ENCODE measurements around the gene ADCY9.

ADCY9 gene

GRCh38 chr16:4089251-4089810, 26.9 kb downstream of the ADCY9 start:
- FAIRE-seq, result no peak
- TF ChIP-seq POLR2AphosphoS5 (IDR thresholded peaks at IDR 0.05; ENCODE audit: low read depth, low read length), result no peak
- TF ChIP-seq SPI1 (IDR thresholded peaks at IDR 0.05; ENCODE audit: low read depth, low read length), result no peak
- no peak for TF ChIP-seq PAX5 (IDR thresholded peaks at IDR 0.05; ENCODE audit: insufficient read depth, low read length, severe bottlenecking)
- no peak for TF ChIP-seq POLR2A (IDR thresholded peaks at IDR 0.05; ENCODE audit: low read depth, low read length)
- TF ChIP-seq POU2F2 (IDR thresholded peaks at IDR 0.05; ENCODE audit: low read depth, low read length), result no peak
- TF ChIP-seq TAF1 (IDR thresholded peaks at IDR 0.05; ENCODE audit: low read depth, low read length), result no peak

GRCh38 chr16:4087990-4088577, 28.2 kb downstream of the ADCY9 start:
- TF ChIP-seq TAF1 (IDR thresholded peaks at IDR 0.05; ENCODE audit: low read depth, low read length) (no peak), PAX5 (IDR thresholded peaks at IDR 0.05; ENCODE audit: insufficient read depth, low read length, severe bottlenecking) (no peak), POLR2A (IDR thresholded peaks at IDR 0.05; ENCODE audit: low read depth, low read length) (no peak), SPI1 (IDR thresholded peaks at IDR 0.05; ENCODE audit: low read depth, low read length) (no peak)
- DNase-seq (ENCODE audit: insufficient read length, low spot score) (no peak), FAIRE-seq (no peak)

More at GRCh38 chr16:4089251-4089810, 26.9 kb downstream of the ADCY9 start:
- no peak for DNase-seq (ENCODE audit: insufficient read length, low spot score)

GRCh38 chr16:4087099-4087885, 28.9 kb downstream of the ADCY9 start:
- DNase-seq (ENCODE audit: insufficient read length, low spot score) (no peak), FAIRE-seq (no peak)
- TF ChIP-seq POU2F2 (IDR thresholded peaks at IDR 0.05; ENCODE audit: low read depth, low read length) (no peak), POLR2AphosphoS5 (IDR thresholded peaks at IDR 0.05; ENCODE audit: low read depth, low read length) (no peak), PAX5 (IDR thresholded peaks at IDR 0.05; ENCODE audit: insufficient read depth, low read length, severe bottlenecking) (no peak), TAF1 (IDR thresholded peaks at IDR 0.05; ENCODE audit: low read depth, low read length) (no peak), SPI1 (IDR thresholded peaks at IDR 0.05; ENCODE audit: low read depth, low read length) (no peak), POLR2A (IDR thresholded peaks at IDR 0.05; ENCODE audit: low read depth, low read length) (no peak)

- FAIRE-seq (no peak), DNase-seq (ENCODE audit: insufficient read length, low spot score) (no peak)
- no peak for TF ChIP-seq POLR2A (IDR thresholded peaks at IDR 0.05; ENCODE audit: low read depth, low read length)
- TF ChIP-seq PAX5 (IDR thresholded peaks at IDR 0.05; ENCODE audit: insufficient read depth, low read length, severe bottlenecking), result no peak
- TF ChIP-seq TAF1 (IDR thresholded peaks at IDR 0.05; ENCODE audit: low read depth, low read length), result no peak
- TF ChIP-seq SPI1 (IDR thresholded peaks at IDR 0.05; ENCODE audit: low read depth, low read length), result no peak
- TF ChIP-seq POU2F2 (IDR thresholded peaks at IDR 0.05; ENCODE audit: low read depth, low read length), result no peak
- no peak for TF ChIP-seq POLR2AphosphoS5 (IDR thresholded peaks at IDR 0.05; ENCODE audit: low read depth, low read length)
Measured at GRCh38 chr16:4086153-4086552, 30.1 kb downstream of the ADCY9 start.

- FAIRE-seq (no peak), DNase-seq (ENCODE audit: insufficient read length, low spot score) (no peak)
- no peak for TF ChIP-seq TAF1 (IDR thresholded peaks at IDR 0.05; ENCODE audit: low read depth, low read length)
- no peak for TF ChIP-seq POLR2A (IDR thresholded peaks at IDR 0.05; ENCODE audit: low read depth, low read length)
- no peak for TF ChIP-seq SPI1 (IDR thresholded peaks at IDR 0.05; ENCODE audit: low read depth, low read length)
- no peak for TF ChIP-seq POLR2AphosphoS5 (IDR thresholded peaks at IDR 0.05; ENCODE audit: low read depth, low read length)
- no peak for TF ChIP-seq PAX5 (IDR thresholded peaks at IDR 0.05; ENCODE audit: insufficient read depth, low read length, severe bottlenecking)
- no peak for TF ChIP-seq POU2F2 (IDR thresholded peaks at IDR 0.05; ENCODE audit: low read depth, low read length)
Measured at GRCh38 chr16:4085405-4085970, 30.8 kb downstream of the ADCY9 start.

GRCh38 chr16:4083347-4083870, 32.8 kb downstream of the ADCY9 start:
- no peak for FAIRE-seq
- TF ChIP-seq POU2F2 (IDR thresholded peaks at IDR 0.05; ENCODE audit: low read depth, low read length), result no peak
- no peak for TF ChIP-seq POLR2A (IDR thresholded peaks at IDR 0.05; ENCODE audit: low read depth, low read length)
- no peak for TF ChIP-seq TAF1 (IDR thresholded peaks at IDR 0.05; ENCODE audit: low read depth, low read length)
- no peak for TF ChIP-seq PAX5 (IDR thresholded peaks at IDR 0.05; ENCODE audit: insufficient read depth, low read length, severe bottlenecking)
- no peak for TF ChIP-seq POLR2AphosphoS5 (IDR thresholded peaks at IDR 0.05; ENCODE audit: low read depth, low read length)
- no peak for DNase-seq (ENCODE audit: insufficient read length, low spot score)

GRCh38 chr16:4082474-4083044, 33.7 kb downstream of the ADCY9 start:
- no peak for TF ChIP-seq TAF1 (IDR thresholded peaks at IDR 0.05; ENCODE audit: low read depth, low read length)
- FAIRE-seq, result no peak
- no peak for DNase-seq (ENCODE audit: insufficient read length, low spot score)

GRCh38 chr16:4081521-4082021, 34.7 kb downstream of the ADCY9 start:
- FAIRE-seq (no peak), DNase-seq (ENCODE audit: insufficient read length, low spot score) (no peak)
- TF ChIP-seq PAX5 (IDR thresholded peaks at IDR 0.05; ENCODE audit: insufficient read depth, low read length, severe bottlenecking), result no peak
- TF ChIP-seq POLR2AphosphoS5 (IDR thresholded peaks at IDR 0.05; ENCODE audit: low read depth, low read length), result no peak
- no peak for TF ChIP-seq POU2F2 (IDR thresholded peaks at IDR 0.05; ENCODE audit: low read depth, low read length)
- TF ChIP-seq TAF1 (IDR thresholded peaks at IDR 0.05; ENCODE audit: low read depth, low read length), result no peak
- no peak for TF ChIP-seq POLR2A (IDR thresholded peaks at IDR 0.05; ENCODE audit: low read depth, low read length)

- TF ChIP-seq PAX5 (IDR thresholded peaks at IDR 0.05; ENCODE audit: insufficient read depth, low read length, severe bottlenecking) (no peak), POLR2A (IDR thresholded peaks at IDR 0.05; ENCODE audit: low read depth, low read length) (no peak), SPI1 (IDR thresholded peaks at IDR 0.05; ENCODE audit: low read depth, low read length) (no peak), POU2F2 (IDR thresholded peaks at IDR 0.05; ENCODE audit: low read depth, low read length) (no peak), TAF1 (IDR thresholded peaks at IDR 0.05; ENCODE audit: low read depth, low read length) (no peak)
- no peak for DNase-seq (ENCODE audit: insufficient read length, low spot score)
- FAIRE-seq, result no peak
Measured at GRCh38 chr16:4081047-4081446, 35.2 kb downstream of the ADCY9 start.

All from GM12891 (cell line).